SK-N-SH (cell line): ENCODE measurements around the gene ATG7. TPM values are rescaled to one million over a fixed set of nuclear protein-coding genes. Genes with fewer than 3 reads are reported as not detected.

Experiments
- CTCF ChIA-PET: fragments of 300-600, 350-600 bp; formaldehyde crosslinking; extraction: SDS; loops from one replicate; lab custom pipeline; 2021; lab: Yijun Ruan, JAX
- POLR2A ChIA-PET: fragments of 350-600 bp; sonication (Branson Sonifier 250); formaldehyde crosslinking; extraction: SDS; loops from one replicate; lab custom pipeline; 2020; ENCODE audit warnings: antibody characterized with exemption, inconsistent platforms; lab: Yijun Ruan, JAX
- DNase-seq: peaks from one replicate; pipeline ENCODE4 v3.0.0; 2012
- H2AFZ ChIP-seq: fragments of 200-600 bp; sonication (generic); 2 replicates; pipeline ENCODE4 v1.8.1; 2016; ENCODE audit warnings: antibody characterized with exemption, mild to moderate bottlenecking, low read depth
- H3F3A ChIP-seq: fragments of 200-600 bp; sonication (generic); replicated peaks from 2 replicates; pipeline ENCODE3; 2016; ENCODE audit warnings: antibody characterized with exemption, mild to moderate bottlenecking; ENCODE audit not compliant: insufficient read depth
- H3K27ac ChIP-seq, 2 experiments: fragments of 200-500 bp in 1 of 2; fragments of 200-600 bp in 1 of 2; sonication (Bioruptor generic) in 1 of 2; sonication (generic), shearing (Covaris generic) in 1 of 2; 2 replicates each; pipeline versions ENCODE4 v1.5.1 to v1.6.1; 2014 to 2016; ENCODE audit warnings: low read depth in 2 of 2, inconsistent platforms in 1 of 2, low read length in 1 of 2, mild to moderate bottlenecking in 1 of 2, mixed read lengths in 1 of 2
- H3K27me3 ChIP-seq: fragments of 200-600 bp; sonication (generic), shearing (Covaris generic); 2 replicates; pipeline ENCODE4 v1.6.1; 2016; ENCODE audit warnings: mixed run types; ENCODE audit not compliant: insufficient read depth
- H3K36me3 ChIP-seq, 2 experiments: fragments of 200-500 bp in 1 of 2; fragments of 200-600 bp in 1 of 2; sonication (Bioruptor generic) in 1 of 2; sonication (generic) in 1 of 2; replicated peaks in 1 of 2; 2 replicates each; pipeline versions ENCODE3 to v1.5.1; 2014 to 2016; ENCODE audit warnings: low read length in 1 of 2, mild to moderate bottlenecking in 1 of 2; ENCODE audit not compliant: insufficient read depth in 2 of 2, control insufficient read depth in 1 of 2
- H3K4me1 ChIP-seq, 2 experiments: fragments of 200-500 bp in 1 of 2; fragments of 200-600 bp in 1 of 2; sonication (Bioruptor generic) in 1 of 2; sonication (generic), shearing (Covaris generic) in 1 of 2; 2 replicates each; pipeline versions ENCODE4 v1.5.1 to v1.6.1; 2014 to 2016; ENCODE audit warnings: low read depth in 1 of 2, low read length in 1 of 2, mixed run types in 1 of 2; ENCODE audit not compliant: insufficient read depth in 2 of 2, control insufficient read depth in 1 of 2
- H3K4me2 ChIP-seq: fragments of 200-600 bp; sonication (generic), shearing (Covaris generic); 2 replicates; pipeline ENCODE4 v1.6.1; 2017; ENCODE audit warnings: mixed run types
- H3K4me3 ChIP-seq, 2 experiments: fragments of 200-500 bp in 1 of 2; fragments of 200-600 bp in 1 of 2; sonication (Bioruptor generic) in 1 of 2; sonication (generic), shearing (Covaris generic) in 1 of 2; 2 replicates each; pipeline versions ENCODE4 v1.5.1 to v1.8.1; 2014 to 2016; ENCODE audit warnings: low read depth in 2 of 2, inconsistent platforms in 1 of 2, low read length in 1 of 2, mild to moderate bottlenecking in 1 of 2, mixed read lengths in 1 of 2, moderate library complexity in 1 of 2
- H3K79me2 ChIP-seq: fragments of 200-600 bp; sonication (generic); 2 replicates; pipeline ENCODE4 v1.8.1; 2017; ENCODE audit warnings: mild to moderate bottlenecking; ENCODE audit not compliant: insufficient read depth
- H3K9ac ChIP-seq: fragments of 200-600 bp; sonication (generic); 2 replicates; pipeline ENCODE4 v1.6.1; 2017; ENCODE audit warnings: mixed run types
- H3K9me2 ChIP-seq: fragments of 200-600 bp; sonication (generic); 2 replicates; pipeline ENCODE4 v1.6.1; 2017; ENCODE audit warnings: mixed run types
- H3K9me3 ChIP-seq: fragments of 200-600 bp; sonication (generic); 2 replicates; pipeline ENCODE4 v1.6.1; 2017; ENCODE audit warnings: mixed run types, mild to moderate bottlenecking, moderate library complexity
- H4K20me1 ChIP-seq: fragments of 200-600 bp; sonication (generic); 2 replicates; pipeline ENCODE4 v1.6.1; 2017; ENCODE audit warnings: mild to moderate bottlenecking, mixed run types; ENCODE audit not compliant: insufficient read depth
- CHD2 ChIP-seq: fragments of 150-350 bp; IDR thresholded peaks from 2 replicates; pipeline ENCODE4 v1.6.1; 2018; ENCODE audit warnings: low read length; ENCODE audit not compliant: partially characterized antibody
- EP300 ChIP-seq, 2 experiments: IDR thresholded peaks; 2 replicates each; pipeline versions ENCODE4 v1.4.0 to v1.6.1; 2012; ENCODE audit warnings: borderline replicate concordance in 1 of 2, low read depth in 1 of 2, low read length in 1 of 2
- EZH2phosphoT487 ChIP-seq: fragments of 200-600 bp; sonication (generic); IDR thresholded peaks from 2 replicates; pipeline ENCODE4 v1.6.1; 2017; ENCODE audit warnings: low read depth, mixed run types, mild to moderate bottlenecking, antibody characterized with exemption, moderate library complexity, borderline replicate concordance
- FOSL2 ChIP-seq: IDR thresholded peaks from 2 replicates; pipeline ENCODE4 v1.4.0; 2012; ENCODE audit warnings: low read depth, mild to moderate bottlenecking, moderate library complexity, borderline replicate concordance
- MEF2A ChIP-seq: IDR thresholded peaks from 2 replicates; pipeline ENCODE4 v1.4.0; 2012; ENCODE audit warnings: low read depth, borderline replicate concordance
- NRF1 ChIP-seq: IDR thresholded peaks from 2 replicates; pipeline ENCODE4 v1.6.1; 2012; ENCODE audit warnings: low read depth, mild to moderate bottlenecking, low read length
- RAD21 ChIP-seq: IDR thresholded peaks from 2 replicates; pipeline ENCODE4 v1.6.1; 2012; ENCODE audit warnings: mild to moderate bottlenecking, low read length
- RFX5 ChIP-seq: IDR thresholded peaks from 2 replicates; pipeline ENCODE4 v1.6.1; 2012; ENCODE audit warnings: mild to moderate bottlenecking, improper control_type of control experiment, low read length
- SIN3A ChIP-seq: IDR thresholded peaks from 2 replicates; pipeline ENCODE4 v1.6.1; 2012; ENCODE audit warnings: low read depth, mild to moderate bottlenecking, low read length, moderate library complexity, borderline replicate concordance
- SMC3 ChIP-seq: IDR thresholded peaks from 2 replicates; pipeline ENCODE4 v1.6.1; 2012; ENCODE audit warnings: low read depth, low read length, improper control_type of control experiment
- TAF1 ChIP-seq: IDR thresholded peaks from 2 replicates; pipeline ENCODE4 v1.6.1; 2012; ENCODE audit warnings: low read depth, mild to moderate bottlenecking, low read length, moderate library complexity, borderline replicate concordance
- TEAD4 ChIP-seq: IDR thresholded peaks from 2 replicates; pipeline ENCODE4 v1.4.0; 2012; ENCODE audit warnings: mild to moderate bottlenecking, borderline replicate concordance; ENCODE audit not compliant: insufficient read depth
- YY1 ChIP-seq: IDR thresholded peaks from 2 replicates; pipeline ENCODE4 v1.4.0; 2012; ENCODE audit warnings: low read depth, mild to moderate bottlenecking
- WGBS: methylation state at CpG from one replicate; pipeline ENCODE4 v1.1.6; 2017; ENCODE audit warnings: low lambda C conversion rate; 5-methylcytosine and 5-hydroxymethylcytosine counted together
- polyA plus RNA-seq, 3 experiments: library from polyadenylated mRNA; depleted of rRNA; stranded (reverse); fragments of >200 nt; gene quantifications; 2 replicates each; pipeline ENCODE4 v1.2.3, GENCODE V29; 2012
- TF ChIP-seq, protein P1 (sequence below): IDR thresholded peaks from 2 replicates; pipeline ENCODE4 v1.4.0; 2012; ENCODE audit warnings: low read depth, borderline replicate concordance
- TF ChIP-seq, protein P2 (sequence below): fragments of 150-350 bp; IDR thresholded peaks from 2 replicates; pipeline ENCODE4 v1.6.1; 2016; ENCODE audit warnings: mild to moderate bottlenecking, low read depth, low read length
- TF ChIP-seq, protein P3 (sequence below): fragments of 150-350 bp; IDR thresholded peaks from 2 replicates; pipeline ENCODE4 v1.6.1; 2017; ENCODE audit warnings: antibody characterized with exemption, low read length, low read depth, borderline replicate concordance
- TF ChIP-seq, protein P4 (sequence below): IDR thresholded peaks from 2 replicates; pipeline ENCODE4 v1.4.0; 2012; ENCODE audit warnings: low read depth, borderline replicate concordance

ATG7 gene
- polyA plus RNA-seq, 1 of the 3 experiments (the other 2 are of a cell fraction) = 29.5 TPM

DNA sequence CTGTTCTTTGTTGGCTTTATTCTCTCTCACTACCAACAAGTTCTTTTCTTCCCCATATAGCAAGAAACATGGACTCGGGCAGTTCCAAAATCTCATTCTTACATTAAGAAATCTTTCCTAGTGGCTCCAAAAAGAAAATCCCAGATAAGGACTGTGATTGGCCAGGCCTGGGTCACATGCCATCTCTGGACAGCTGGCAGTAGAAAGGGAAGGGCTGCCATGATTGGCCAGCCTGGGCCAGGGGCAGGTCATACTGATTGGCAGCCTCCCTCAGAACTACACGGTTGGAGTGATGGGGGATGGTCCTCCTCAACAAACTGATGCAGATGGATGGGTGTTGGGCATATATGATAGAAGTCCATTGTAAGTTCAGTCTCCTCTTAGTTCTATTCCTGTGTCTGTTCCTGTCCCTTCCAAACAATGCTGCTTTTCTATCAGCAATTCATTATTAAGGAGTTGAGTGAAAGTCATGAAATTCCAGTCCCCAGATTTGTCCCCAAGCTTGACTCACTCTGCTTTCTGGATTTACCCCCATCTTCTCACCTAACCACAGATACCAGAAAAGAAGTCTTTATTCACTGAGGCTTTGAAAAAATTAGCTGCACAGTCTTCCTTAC is 175.5 kb downstream of the ATG7 start:
- no peaks in the 10 kb centered on the region for H4K20me1 ChIP-seq
- peaks cover 0 to under 1% of the 10 kb centered on the region in 2 experiments; a peak in 1 of 4 replicates for H3K4me1 ChIP-seq
- no peak overlapping the region for H3K27ac ChIP-seq
- no peaks in the 10 kb centered on the region for H3K9me2 ChIP-seq
- H3K4me2 ChIP-seq = no peak overlapping the region
- no peaks in the 10 kb centered on the region for H3K9me3 ChIP-seq
- DNase-seq = no peak
- no peaks in the 10 kb centered on the region for H3K27me3 ChIP-seq
- H2AFZ ChIP-seq = no peak overlapping the region
- no peaks in the 10 kb centered on the region for H3K79me2 ChIP-seq
- H3K4me3 ChIP-seq = no peak overlapping the region
- no peak overlapping the region for H3K9ac ChIP-seq
- TF ChIP-seq RFX5 = no peak
- ChIA-PET CTCF (no interaction called here), POLR2A (no interaction called here)
- peaks cover 5% of the 10 kb centered on the region for H3F3A ChIP-seq
- 100% methylated on average over 2 of the region's 2 CpGs for WGBS
- peaks cover 0 to 3% of the 10 kb centered on the region in 2 experiments for H3K36me3 ChIP-seq

GRCh38 chr3:11450015-11450414 is 177.8 kb downstream of the ATG7 start:
- Histone ChIP-seq H3K4me3 (no peak overlapping the region), H3K9me2 (no peaks in the 10 kb centered on the region), H3K27me3 (no peaks in the 10 kb centered on the region), H4K20me1 (no peaks in the 10 kb centered on the region), H3K4me1 (peaks cover 0 to 18% of the 10 kb centered on the region in 2 experiments; a peak in 3 of 4 replicates), H3K4me2 (no peak overlapping the region), H3K36me3 (peaks cover 0 to 3% of the 10 kb centered on the region in 2 experiments), H3F3A (peaks cover 15% of the 10 kb centered on the region), H3K27ac (no peak overlapping the region), H2AFZ (no peak overlapping the region), H3K9me3 (no peaks in the 10 kb centered on the region), H3K79me2 (no peaks in the 10 kb centered on the region), H3K9ac (no peak overlapping the region)
- CTCF ChIA-PET = interaction anchor here (1.1 kb wide), 1 partner anchor 16 kb away, joined by 3 read pairs; no protein-coding TSS in a partner anchor
- POLR2A ChIA-PET = no interaction called here
- 91% methylated on average over 2 of the region's 2 CpGs for WGBS
- TF ChIP-seq NRF1 (no peak), FOSL2 (no peak), RFX5 (no peak), YY1 (no peak), EP300 (IDR thresholded peaks at IDR 0.05; ENCODE audit: borderline replicate concordance in 1 of 2, low read depth in 1 of 2, low read length in 1 of 2) (no peak), TEAD4 (no peak), SMC3 (no peak), SIN3A (no peak), RAD21 (no peak), TAF1 (no peak), MEF2A (no peak), CHD2 (no peak), EZH2phosphoT487 (no peak)
- TF ChIP-seq, protein P1, sequence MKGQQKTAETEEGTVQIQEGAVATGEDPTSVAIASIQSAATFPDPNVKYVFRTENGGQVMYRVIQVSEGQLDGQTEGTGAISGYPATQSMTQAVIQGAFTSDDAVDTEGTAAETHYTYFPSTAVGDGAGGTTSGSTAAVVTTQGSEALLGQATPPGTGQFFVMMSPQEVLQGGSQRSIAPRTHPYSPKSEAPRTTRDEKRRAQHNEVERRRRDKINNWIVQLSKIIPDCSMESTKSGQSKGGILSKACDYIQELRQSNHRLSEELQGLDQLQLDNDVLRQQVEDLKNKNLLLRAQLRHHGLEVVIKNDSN = no peak
- TF ChIP-seq, protein P2, sequence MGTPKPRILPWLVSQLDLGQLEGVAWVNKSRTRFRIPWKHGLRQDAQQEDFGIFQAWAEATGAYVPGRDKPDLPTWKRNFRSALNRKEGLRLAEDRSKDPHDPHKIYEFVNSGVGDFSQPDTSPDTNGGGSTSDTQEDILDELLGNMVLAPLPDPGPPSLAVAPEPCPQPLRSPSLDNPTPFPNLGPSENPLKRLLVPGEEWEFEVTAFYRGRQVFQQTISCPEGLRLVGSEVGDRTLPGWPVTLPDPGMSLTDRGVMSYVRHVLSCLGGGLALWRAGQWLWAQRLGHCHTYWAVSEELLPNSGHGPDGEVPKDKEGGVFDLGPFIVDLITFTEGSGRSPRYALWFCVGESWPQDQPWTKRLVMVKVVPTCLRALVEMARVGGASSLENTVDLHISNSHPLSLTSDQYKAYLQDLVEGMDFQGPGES = no peak
- TF ChIP-seq, protein P3, sequence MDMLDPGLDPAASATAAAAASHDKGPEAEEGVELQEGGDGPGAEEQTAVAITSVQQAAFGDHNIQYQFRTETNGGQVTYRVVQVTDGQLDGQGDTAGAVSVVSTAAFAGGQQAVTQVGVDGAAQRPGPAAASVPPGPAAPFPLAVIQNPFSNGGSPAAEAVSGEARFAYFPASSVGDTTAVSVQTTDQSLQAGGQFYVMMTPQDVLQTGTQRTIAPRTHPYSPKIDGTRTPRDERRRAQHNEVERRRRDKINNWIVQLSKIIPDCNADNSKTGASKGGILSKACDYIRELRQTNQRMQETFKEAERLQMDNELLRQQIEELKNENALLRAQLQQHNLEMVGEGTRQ = no peak
- TF ChIP-seq, protein P4, sequence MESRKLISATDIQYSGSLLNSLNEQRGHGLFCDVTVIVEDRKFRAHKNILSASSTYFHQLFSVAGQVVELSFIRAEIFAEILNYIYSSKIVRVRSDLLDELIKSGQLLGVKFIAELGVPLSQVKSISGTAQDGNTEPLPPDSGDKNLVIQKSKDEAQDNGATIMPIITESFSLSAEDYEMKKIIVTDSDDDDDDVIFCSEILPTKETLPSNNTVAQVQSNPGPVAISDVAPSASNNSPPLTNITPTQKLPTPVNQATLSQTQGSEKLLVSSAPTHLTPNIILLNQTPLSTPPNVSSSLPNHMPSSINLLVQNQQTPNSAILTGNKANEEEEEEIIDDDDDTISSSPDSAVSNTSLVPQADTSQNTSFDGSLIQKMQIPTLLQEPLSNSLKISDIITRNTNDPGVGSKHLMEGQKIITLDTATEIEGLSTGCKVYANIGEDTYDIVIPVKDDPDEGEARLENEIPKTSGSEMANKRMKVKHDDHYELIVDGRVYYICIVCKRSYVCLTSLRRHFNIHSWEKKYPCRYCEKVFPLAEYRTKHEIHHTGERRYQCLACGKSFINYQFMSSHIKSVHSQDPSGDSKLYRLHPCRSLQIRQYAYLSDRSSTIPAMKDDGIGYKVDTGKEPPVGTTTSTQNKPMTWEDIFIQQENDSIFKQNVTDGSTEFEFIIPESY = no peak
- no peak for DNase-seq
